SK-N-SH treated with all-trans-retinoic acid at 6 μM for 48 hours (cell line): Measurements from ENCODE around the gene CACNA2D3.

Experiments used
- ESRRG ChIP-seq: fragments of 250-450 bp; sonication (Bioruptor Pico); IDR thresholded peaks from 2 replicates; pipeline ENCODE4 v1.6.1; 2021; ENCODE audit warnings: mild to moderate bottlenecking
- GLIS3 ChIP-seq: fragments of 250-450 bp; sonication (Bioruptor Pico); IDR thresholded peaks from 2 replicates; pipeline ENCODE4 v1.5.0; 2020; ENCODE audit warnings: mild to moderate bottlenecking, moderate library complexity
- ISL1 ChIP-seq: fragments of 250-450 bp; sonication (Bioruptor Pico); IDR thresholded peaks from 2 replicates; pipeline ENCODE4 v2.1.2; 2022; ENCODE audit warnings: mild to moderate bottlenecking, moderate library complexity
- POU6F1 ChIP-seq: fragments of 250-450 bp; sonication (Bioruptor Pico); IDR thresholded peaks from 2 replicates; pipeline ENCODE4 v1.8.0; 2021; ENCODE audit warnings: low read depth, mild to moderate bottlenecking, moderate library complexity, borderline replicate concordance
- PPARA ChIP-seq: fragments of 250-450 bp; sonication (Bioruptor Pico); IDR thresholded peaks from 2 replicates; pipeline ENCODE4 v1.5.0; 2020; ENCODE audit warnings: mild to moderate bottlenecking, borderline replicate concordance
- RARB ChIP-seq: fragments of 250-450 bp; sonication (Bioruptor Pico); IDR thresholded peaks from 2 replicates; pipeline ENCODE4 v1.8.0; 2021; ENCODE audit warnings: mild to moderate bottlenecking, moderate library complexity
- SNAI2 ChIP-seq: fragments of 250-450 bp; sonication (Bioruptor Pico); IDR thresholded peaks from 2 replicates; pipeline ENCODE4 v1.5.0; 2020; ENCODE audit warnings: mild to moderate bottlenecking, moderate library complexity
- TOX ChIP-seq: fragments of 250-450 bp; sonication (Bioruptor Pico); IDR thresholded peaks from 2 replicates; pipeline ENCODE4 v1.8.0; 2021; ENCODE audit warnings: mild to moderate bottlenecking, moderate library complexity, borderline replicate concordance
- ZC3H10 ChIP-seq: fragments of 250-450 bp; sonication (Bioruptor Pico); IDR thresholded peaks from 2 replicates; pipeline ENCODE4 v1.5.1; 2021; ENCODE audit warnings: mild to moderate bottlenecking, moderate library complexity
- ZFP3 ChIP-seq: fragments of 250-450 bp; sonication (Bioruptor Pico); IDR thresholded peaks from 2 replicates; pipeline ENCODE4 v1.5.0; 2020; ENCODE audit warnings: mild to moderate bottlenecking, moderate library complexity
- ZFP30 ChIP-seq: fragments of 450-650 bp; formaldehyde crosslinking; IDR thresholded peaks from 2 replicates; pipeline ENCODE4 v1.5.0; 2022; ENCODE audit warnings: mild to moderate bottlenecking, moderate library complexity
- ZNF70 ChIP-seq: fragments of 450-650 bp; formaldehyde crosslinking; IDR thresholded peaks from 2 replicates; pipeline ENCODE4 v1.5.0; 2020; ENCODE audit warnings: mild to moderate bottlenecking, moderate library complexity
- TF ChIP-seq, protein P1 (sequence below): fragments of 250-450 bp; sonication (Bioruptor Pico); IDR thresholded peaks from 2 replicates; pipeline ENCODE4 v1.8.0; 2020; ENCODE audit warnings: mild to moderate bottlenecking, moderate library complexity, borderline replicate concordance

GRCh38 chr3:54447427-54447826, 325.1 kb downstream of the CACNA2D3 start:
- TF ChIP-seq, protein P1, sequence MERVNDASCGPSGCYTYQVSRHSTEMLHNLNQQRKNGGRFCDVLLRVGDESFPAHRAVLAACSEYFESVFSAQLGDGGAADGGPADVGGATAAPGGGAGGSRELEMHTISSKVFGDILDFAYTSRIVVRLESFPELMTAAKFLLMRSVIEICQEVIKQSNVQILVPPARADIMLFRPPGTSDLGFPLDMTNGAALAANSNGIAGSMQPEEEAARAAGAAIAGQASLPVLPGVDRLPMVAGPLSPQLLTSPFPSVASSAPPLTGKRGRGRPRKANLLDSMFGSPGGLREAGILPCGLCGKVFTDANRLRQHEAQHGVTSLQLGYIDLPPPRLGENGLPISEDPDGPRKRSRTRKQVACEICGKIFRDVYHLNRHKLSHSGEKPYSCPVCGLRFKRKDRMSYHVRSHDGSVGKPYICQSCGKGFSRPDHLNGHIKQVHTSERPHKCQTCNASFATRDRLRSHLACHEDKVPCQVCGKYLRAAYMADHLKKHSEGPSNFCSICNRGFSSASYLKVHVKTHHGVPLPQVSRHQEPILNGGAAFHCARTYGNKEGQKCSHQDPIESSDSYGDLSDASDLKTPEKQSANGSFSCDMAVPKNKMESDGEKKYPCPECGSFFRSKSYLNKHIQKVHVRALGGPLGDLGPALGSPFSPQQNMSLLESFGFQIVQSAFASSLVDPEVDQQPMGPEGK, result no peak
- TF ChIP-seq PPARA (CRISPR knock-in tag) (no peak), TOX (no peak), ESRRG (no peak), POU6F1 (CRISPR knock-in tag) (no peak), GLIS3 (CRISPR knock-in tag) (no peak), ZNF70 (CRISPR knock-in tag) (no peak), ZFP3 (no peak), ZFP30 (CRISPR knock-in tag) (no peak), ZC3H10 (CRISPR knock-in tag) (no peak), ISL1 (CRISPR knock-in tag) (no peak), SNAI2 (no peak), RARB (no peak)
